GM15510 (cell line): Measurements from ENCODE around the gene PKP2.

Experiments
- POLR2A ChIP-seq: IDR thresholded peaks from 3 replicates; pipeline ENCODE4 v1.6.1; 2011; ENCODE audit warnings: borderline replicate concordance; ENCODE audit not compliant: insufficient read length; ENCODE audit errors: extremely low read depth

PKP2 gene

GRCh38 chr12:32809846-32810245 lies 86.7 kb downstream of the PKP2 start:
- TF ChIP-seq POLR2A = no peak

- TF ChIP-seq POLR2A = no peak
Measured at GRCh38 chr12:32809196-32809595, 87.4 kb downstream of the PKP2 start.

GRCh38 chr12:32804301-32804700 lies 92.3 kb downstream of the PKP2 start:
- TF ChIP-seq POLR2A = no peak

- no peak for TF ChIP-seq POLR2A
Measured at GRCh38 chr12:32801269-32801980, 95.2 kb downstream of the PKP2 start.

- no peak for TF ChIP-seq POLR2A
Measured at GRCh38 chr12:32794281-32794680, 102.3 kb downstream of the PKP2 start.

- no peak for TF ChIP-seq POLR2A
Measured at GRCh38 chr12:32789916-32790315, 106.7 kb downstream of the PKP2 start.

GRCh38 chr12:32789446-32789845 lies 107.1 kb downstream of the PKP2 start:
- TF ChIP-seq POLR2A = no peak

- TF ChIP-seq POLR2A = no peak
Measured at GRCh38 chr12:32788405-32788804, 108.2 kb downstream of the PKP2 start.

- TF ChIP-seq POLR2A = no peak
Measured at GRCh38 chr12:32785557-32785956, 111.0 kb downstream of the PKP2 start.

- TF ChIP-seq POLR2A = no peak
Measured at GRCh38 chr12:32783029-32783428, 113.5 kb downstream of the PKP2 start.

GRCh38 chr12:32780071-32780470 lies 116.5 kb downstream of the PKP2 start:
- TF ChIP-seq POLR2A = no peak

GRCh38 chr12:32777691-32778175 lies 118.8 kb downstream of the PKP2 start:
- TF ChIP-seq POLR2A = no peak

GRCh38 chr12:32777159-32777558 lies 119.4 kb downstream of the PKP2 start:
- no peak for TF ChIP-seq POLR2A

GRCh38 chr12:32776258-32776657 lies 120.3 kb downstream of the PKP2 start:
- TF ChIP-seq POLR2A = no peak

- TF ChIP-seq POLR2A = no peak
Measured at GRCh38 chr12:32773691-32774090, 122.9 kb downstream of the PKP2 start.

GRCh38 chr12:32770141-32770540 lies 126.4 kb downstream of the PKP2 start:
- TF ChIP-seq POLR2A = no peak
